Colonic mucosa (tissue), 4 donors: ENCODE measurements around the gene PTGES2. TPM values are rescaled to one million over a fixed set of nuclear protein-coding genes. Genes with fewer than 3 reads are reported as not detected.
A peak's percentile ranks its signal among the peaks of the same experiment; 100 is the strongest.

ENCODE experiments used
- DNase-seq: peaks from one replicate; pipeline ENCODE4 v3.0.0-alpha.2; 2020
- H3K27ac ChIP-seq: fragments of 200-600 bp; one replicate; pipeline ENCODE4 v1.8.0; 2021
- H3K27me3 ChIP-seq: fragments of 200-600 bp; one replicate; pipeline ENCODE4 v1.8.0; 2021
- H3K36me3 ChIP-seq: fragments of 200-600 bp; one replicate; pipeline ENCODE4 v1.8.0; 2021
- H3K4me1 ChIP-seq: fragments of 200-600 bp; one replicate; pipeline ENCODE4 v1.8.0; 2021; ENCODE audit warnings: mild to moderate bottlenecking
- H3K4me3 ChIP-seq: fragments of 200-600 bp; one replicate; pipeline ENCODE4 v1.8.0; 2021
- H3K9ac ChIP-seq, 2 donors: one replicate each; pipeline ENCODE4 v1.7.0; 2013; ENCODE audit warnings: control low read depth in 2 of 2, low read depth in 2 of 2, low read length in 2 of 2
- H3K9me3 ChIP-seq: fragments of 200-600 bp; one replicate; pipeline ENCODE4 v1.8.0; 2021
- CTCF ChIP-seq: fragments of 200-600 bp; IDR thresholded peaks from one replicate; pipeline ENCODE4 v1.8.0; 2022; ENCODE audit warnings: antibody characterized with exemption, mild to moderate bottlenecking
- intact Hi-C: fragments of 100-400 bp; cut with DNase I; formaldehyde crosslinking; loops from one replicate; pipeline ENCODE4 v1.14.1; 2022
- total RNA-seq, 2 donors: library from RNA; stranded (reverse); fragmentation: NEBNext Ultra II Directional in 1 of 2; extraction: Animal tissue kit (Norgen Biotek cat#: 25700) in 1 of 2; gene quantifications; one replicate each; pipeline ENCODE4 v1.2.1, GENCODE V29; 2021
- donor health status: healthy.
- donor health status: DM: no; HTN: no; CAD: no.
- donor health status: DM: no; HTN: no; CAD: no.

PTGES2 gene
- total RNA-seq, 2 donors from 2014 or later: 93.7 to 142 TPM

- H3K4me3 ChIP-seq: no peak overlapping the region
- no peaks in the 10 kb centered on the region for H3K36me3 ChIP-seq
- DNase-seq: peak; percentile 90
- H3K9me3 ChIP-seq: no peaks in the 10 kb centered on the region
- H3K27ac ChIP-seq: no peak overlapping the region
- H3K4me1 ChIP-seq: peaks cover 14% of the 10 kb centered on the region
- no peaks in the 10 kb centered on the region for H3K27me3 ChIP-seq
- peak; percentile 60 for TF ChIP-seq CTCF
- intact Hi-C loops: no loop called here
- H3K9ac ChIP-seq: no peak overlapping the region
Observed at GRCh38 chr9:128124873-128125579, 2.5 kb downstream of the PTGES2 start.

- H3K27me3 ChIP-seq: no peaks in the 10 kb centered on the region
- TF ChIP-seq CTCF: no peak
- intact Hi-C loops: no loop called here
- H3K4me3 ChIP-seq: no peak overlapping the region
- no peak overlapping the region for H3K9ac ChIP-seq
- DNase-seq: no peak
- H3K4me1 ChIP-seq: peaks cover 14% of the 10 kb centered on the region
- no peaks in the 10 kb centered on the region for H3K9me3 ChIP-seq
- H3K36me3 ChIP-seq: no peaks in the 10 kb centered on the region
- H3K27ac ChIP-seq: no peak overlapping the region
Observed at GRCh38 chr9:128124451-128124850, 3.1 kb downstream of the PTGES2 start.

- Histone ChIP-seq H3K4me3 (no peak overlapping the region), H3K9ac (no peak overlapping the region), H3K27me3 (no peaks in the 10 kb centered on the region), H3K9me3 (no peaks in the 10 kb centered on the region), H3K27ac (no peak overlapping the region), H3K36me3 (no peaks in the 10 kb centered on the region), H3K4me1 (peaks cover 14% of the 10 kb centered on the region)
- no peak for TF ChIP-seq CTCF
- intact Hi-C loops: no loop called here
- DNase-seq: no peak
Observed at GRCh38 chr9:128123451-128124080, 4.0 kb downstream of the PTGES2 start.

GRCh38 chr9:128122809-128123175 lies 4.7 kb downstream of the PTGES2 start:
- Histone ChIP-seq H3K27ac (no peak overlapping the region), H3K4me1 (peaks cover 17% of the 10 kb centered on the region), H3K9ac (no peak overlapping the region), H3K36me3 (no peaks in the 10 kb centered on the region), H3K27me3 (no peaks in the 10 kb centered on the region), H3K4me3 (no peak overlapping the region), H3K9me3 (no peaks in the 10 kb centered on the region)
- intact Hi-C loops: no loop called here
- DNase-seq: no peak
- no peak for TF ChIP-seq CTCF

- no peak overlapping the region for H3K27ac ChIP-seq
- peaks cover 22% of the 10 kb centered on the region for H3K4me1 ChIP-seq
- no peaks in the 10 kb centered on the region for H3K27me3 ChIP-seq
- no peak overlapping the region for H3K4me3 ChIP-seq
- no peaks in the 10 kb centered on the region for H3K9me3 ChIP-seq
- intact Hi-C loops: no loop called here
- H3K36me3 ChIP-seq: no peaks in the 10 kb centered on the region
- no peak for DNase-seq
- TF ChIP-seq CTCF: no peak
- no peak overlapping the region for H3K9ac ChIP-seq
Observed at GRCh38 chr9:128121924-128122808, 5.4 kb downstream of the PTGES2 start.
